HCT116 (cell line): ENCODE data around the gene RAB42. TPM values are rescaled to one million over a fixed set of nuclear protein-coding genes. Genes with fewer than 3 reads are reported as not detected.

Experiments used
- ATAC-seq: fragments of 200-7000 bp; cut with Tn5 transposase; 2 replicates; pipeline ENCODE4 v1.9.1; 2020; ENCODE audit warnings: mild to moderate bottlenecking, moderate library complexity
- BruUV-seq: library from RNA; stranded (reverse); fragments of 400-500 nt; replicated peaks from 2 replicates; lab custom pipeline; 2021; lab: Mats Ljungman, UMichigan
- CTCF ChIA-PET: fragments of 300-600 bp; sonication (Branson Sonifier 250); formaldehyde crosslinking; loops from one replicate; lab custom pipeline; 2021; ENCODE audit warnings: antibody characterized with exemption; lab: Charles Lee
- POLR2A ChIA-PET: fragments of 300-600, 350-600 bp; sonication (Branson Sonifier 250); formaldehyde crosslinking; loops from one replicate; lab custom pipeline; 2021; ENCODE audit warnings: antibody characterized with exemption; lab: Charles Lee
- RAD21 ChIA-PET, 2 experiments: fragments of 300-600 bp; sonication (Branson Sonifier 250); formaldehyde crosslinking; loops; one replicate each; lab custom pipeline; 2023; ENCODE audit warnings: low total read pairs in 2 of 2; ENCODE audit not compliant: uncharacterized antibody in 2 of 2, unreplicated experiment in 2 of 2, low non-redundant PET in 1 of 2; lab: Charles Lee
- DNase-seq: peaks from one replicate; pipeline ENCODE4 v3.0.0-alpha.2; 2010; ENCODE audit warnings: low read depth, low spot score
- H2AFZ ChIP-seq: fragments of 200-600 bp; shearing (Covaris generic), sonication (generic); 2 replicates; pipeline ENCODE4 v1.6.1; 2017; ENCODE audit warnings: low read depth, mixed run types, mixed read lengths, antibody characterized with exemption, low read length; ENCODE audit not compliant: poor library complexity, severe bottlenecking
- H3K27ac ChIP-seq: 2 replicates; pipeline ENCODE4 v1.5.1; 2012; ENCODE audit warnings: low read depth, low read length
- H3K27me3 ChIP-seq: fragments of 200-600 bp; sonication (generic); 2 replicates; pipeline ENCODE4 v1.6.1; 2016; ENCODE audit warnings: mixed run types, low read length, mixed read lengths; ENCODE audit not compliant: insufficient read depth
- H3K36me3 ChIP-seq, 2 experiments: fragments of 200-500 bp in 1 of 2; fragments of 200-600 bp in 1 of 2; sonication (Bioruptor generic) in 1 of 2; sonication (generic) in 1 of 2; 2 replicates each; pipeline versions ENCODE4 v1.5.1 to v1.6.1; 2014 to 2016; ENCODE audit warnings: low read length in 2 of 2, inconsistent platforms in 1 of 2, mixed read lengths in 1 of 2, mixed run types in 1 of 2; ENCODE audit not compliant: insufficient read depth in 2 of 2, control insufficient read depth in 1 of 2
- H3K4me1 ChIP-seq, 2 experiments: fragments of 200-600 bp in 1 of 2; sonication (generic) in 1 of 2; 2 replicates each; pipeline versions ENCODE4 v1.5.1 to v1.6.1; 2012 to 2017; ENCODE audit warnings: low read length in 2 of 2, inconsistent platforms in 1 of 2, mild to moderate bottlenecking in 1 of 2, mixed read lengths in 1 of 2, mixed run types in 1 of 2, moderate library complexity in 1 of 2; ENCODE audit not compliant: insufficient read depth in 2 of 2, control insufficient read depth in 1 of 2
- H3K4me2 ChIP-seq: fragments of 200-600 bp; sonication (generic); 2 replicates; pipeline ENCODE4 v1.6.1; 2017; ENCODE audit warnings: mixed run types, low read length, mixed read lengths
- H3K4me3 ChIP-seq, 2 experiments: fragments of 200-600 bp in 1 of 2; sonication (generic) in 1 of 2; replicated peaks in 1 of 2; 2 replicates each; pipeline ENCODE4 v1.5.1; 2011 to 2016; ENCODE audit warnings: low read length in 2 of 2, control low read depth in 1 of 2, low read depth in 1 of 2, mild to moderate bottlenecking in 1 of 2, mixed read lengths in 1 of 2, mixed run types in 1 of 2
- H3K79me2 ChIP-seq: fragments of 200-600 bp; sonication (generic); 2 replicates; pipeline ENCODE4 v1.6.1; 2017; ENCODE audit warnings: mild to moderate bottlenecking, mixed run types, low read length, moderate library complexity, mixed read lengths; ENCODE audit not compliant: insufficient read depth
- H3K9ac ChIP-seq: fragments of 200-600 bp; sonication (generic); 2 replicates; pipeline ENCODE4 v1.6.1; 2016; ENCODE audit warnings: low read length, mixed read lengths
- H3K9me2 ChIP-seq: fragments of 200-600 bp; sonication (generic), shearing (Covaris generic); 2 replicates; pipeline ENCODE4 v1.6.1; 2017; ENCODE audit warnings: mixed run types, mild to moderate bottlenecking, moderate library complexity; ENCODE audit not compliant: insufficient read depth
- H3K9me3 ChIP-seq, 2 experiments: fragments of 200-500 bp in 1 of 2; fragments of 200-600 bp in 1 of 2; sonication (Bioruptor generic) in 1 of 2; sonication (generic) in 1 of 2; 2 replicates each; pipeline ENCODE4 v1.6.1; 2014 to 2017; ENCODE audit warnings: low read length in 2 of 2, mixed read lengths in 2 of 2, inconsistent platforms in 1 of 2, low read depth in 1 of 2, mild to moderate bottlenecking in 1 of 2, mixed run types in 1 of 2, moderate library complexity in 1 of 2; ENCODE audit not compliant: control insufficient read depth in 1 of 2, insufficient read depth in 1 of 2
- H4K20me1 ChIP-seq: fragments of 200-600 bp; sonication (generic), shearing (Covaris generic); 2 replicates; pipeline ENCODE4 v1.6.1; 2017; ENCODE audit warnings: mixed run types, mild to moderate bottlenecking, moderate library complexity; ENCODE audit not compliant: insufficient read depth
- ATF3 ChIP-seq: IDR thresholded peaks from 2 replicates; pipeline ENCODE4 v1.6.1; 2012
- CBX3 ChIP-seq: IDR thresholded peaks from 2 replicates; pipeline ENCODE4 v1.6.1; 2012; ENCODE audit warnings: low read depth
- EZH2 ChIP-seq: fragments of 200-600 bp; sonication (generic); IDR thresholded peaks from 2 replicates; pipeline ENCODE4 v1.6.1; 2017; ENCODE audit warnings: antibody characterized with exemption, mixed run types
- EZH2phosphoT487 ChIP-seq: fragments of 200-600 bp; IDR thresholded peaks from 2 replicates; pipeline ENCODE4 v1.6.1; 2018; ENCODE audit warnings: antibody characterized with exemption, borderline replicate concordance
- FOSL1 ChIP-seq: IDR thresholded peaks from 2 replicates; pipeline ENCODE4 v1.6.1; 2012; ENCODE audit warnings: low read depth
- JUND ChIP-seq: IDR thresholded peaks from 2 replicates; pipeline ENCODE4 v1.6.1; 2012
- MAX ChIP-seq: IDR thresholded peaks from 2 replicates; pipeline ENCODE4 v1.6.1; 2012
- POLR2AphosphoS5 ChIP-seq: IDR thresholded peaks from 2 replicates; pipeline ENCODE4 v1.6.1; 2011; ENCODE audit warnings: mild to moderate bottlenecking, low read depth, low read length, moderate library complexity
- REST ChIP-seq: IDR thresholded peaks from 2 replicates; pipeline ENCODE4 v1.6.1; 2012; ENCODE audit warnings: low read depth
- SIN3A ChIP-seq: IDR thresholded peaks from 2 replicates; pipeline ENCODE4 v1.6.1; 2012; ENCODE audit warnings: low read depth
- YY1 ChIP-seq: IDR thresholded peaks from 2 replicates; pipeline ENCODE4 v1.6.1; 2011; ENCODE audit warnings: low read length, low read depth, moderate library complexity, mild to moderate bottlenecking; ENCODE audit not compliant: insufficient replicate concordance; ENCODE audit errors: extremely low read depth
- ZFX ChIP-seq: fragments of 450-650 bp; IDR thresholded peaks from 2 replicates; pipeline ENCODE4 v1.6.1; 2017
- ZNF274 ChIP-seq: fragments of 200-500 bp; sonication (Bioruptor generic); IDR thresholded peaks from 2 replicates; pipeline ENCODE4 v1.6.1; 2014; ENCODE audit warnings: mild to moderate bottlenecking, low read depth, low read length, inconsistent platforms
- intact Hi-C: fragments of 100-400 bp; cut with micrococcal nuclease; formaldehyde crosslinking; loops from 2 replicates; pipeline ENCODE4 v1.10.0; 2022
- total RNA-seq: library from RNA; stranded (reverse); gene quantifications from one replicate; pipeline ENCODE4 v1.2.1, GENCODE V29; 2021; ENCODE audit not compliant: unreplicated experiment

RAB42 gene
- total RNA-seq, 1 experiment from 2014 or later: not detected

GRCh38 chr1:28565040-28565439 is 27.0 kb upstream of the RAB42 start:
- no TSS peak for BruUV-seq
- H2AFZ ChIP-seq: no peak overlapping the region
- peaks cover 24 to 47% of the 10 kb centered on the region in 2 experiments for H3K36me3 ChIP-seq

More at GRCh38 chr1:28565040-28565439, 27.0 kb upstream of the RAB42 start:
- intact Hi-C loops: no loop called here
- CTCF ChIA-PET: no interaction called here
- H3K27me3 ChIP-seq: no peaks in the 10 kb centered on the region
- no peak for TF ChIP-seq EZH2
- TF ChIP-seq POLR2AphosphoS5: no peak
- no peak for TF ChIP-seq YY1
- no peak for TF ChIP-seq JUND
- no peak for TF ChIP-seq SIN3A
- no peak for TF ChIP-seq ATF3
- TF ChIP-seq REST: no peak
- no peak for TF ChIP-seq ZFX
- no peak for TF ChIP-seq MAX
- no peak for TF ChIP-seq EZH2phosphoT487
- TF ChIP-seq ZNF274: no peak
- no peak for TF ChIP-seq FOSL1
- TF ChIP-seq CBX3: no peak
- no peak overlapping the region for H3K27ac ChIP-seq
- no peak for DNase-seq
- no peak overlapping the region for H3K9ac ChIP-seq
- POLR2A ChIA-PET: interaction anchor here (1.5 kb wide), 2 partner anchors 12 to 15 kb away, joined by 3 to 5 read pairs; no protein-coding TSS in a partner anchor
- H3K4me3 ChIP-seq: no peak overlapping the region
- H4K20me1 ChIP-seq: no peaks in the 10 kb centered on the region
- no peak for ATAC-seq
- no peaks in the 10 kb centered on the region for H3K9me2 ChIP-seq
- no peaks in the 10 kb centered on the region for H3K4me1 ChIP-seq
- no peak overlapping the region for H3K4me2 ChIP-seq
- H3K9me3 ChIP-seq: no peaks in the 10 kb centered on the region
- RAD21 ChIA-PET: no interaction called here
- 0 out of 2 replicates have a peak, but pooled peaks cover 3% of the 10 kb centered on the region for H3K79me2 ChIP-seq
